Fibroblast of lung (primary cell): ENCODE results near the gene PDE6A. TPM values are rescaled to one million over a fixed set of nuclear protein-coding genes. Genes with fewer than 3 reads are reported as not detected.

ENCODE experiments used
- DNase-seq, 2 donors: peaks; one replicate each; pipeline versions ENCODE4 v3.0.0 to v3.0.0-alpha.2; 2010; ENCODE audit warnings: low read depth in 2 of 2
- H2AFZ ChIP-seq: 2 replicates; pipeline ENCODE4 v1.5.1; 2012; ENCODE audit warnings: low read length, control low read depth, inconsistent platforms
- H3K27ac ChIP-seq: 2 replicates; pipeline ENCODE4 v1.5.1; 2011; ENCODE audit warnings: low read length, control low read depth; ENCODE audit not compliant: insufficient read depth
- H3K27me3 ChIP-seq: 2 replicates; pipeline ENCODE4 v1.5.1; 2011; ENCODE audit warnings: mild to moderate bottlenecking, low read length; ENCODE audit not compliant: control insufficient read depth, insufficient read depth
- H3K36me3 ChIP-seq: 2 replicates; pipeline ENCODE4 v1.5.1; 2011; ENCODE audit warnings: low read length; ENCODE audit not compliant: control insufficient read depth, insufficient read depth
- H3K4me1 ChIP-seq: 2 replicates; pipeline ENCODE4 v1.5.1; 2011; ENCODE audit warnings: low read length; ENCODE audit not compliant: control insufficient read depth, insufficient read depth; ENCODE audit errors: extremely low read depth
- H3K4me2 ChIP-seq: 2 replicates; pipeline ENCODE4 v1.5.1; 2011; ENCODE audit warnings: low read length, control low read depth; ENCODE audit not compliant: insufficient read depth; ENCODE audit errors: extremely low read depth
- H3K4me3 ChIP-seq, 4 experiments: fragments of 200-600 bp in 1 of 4; sonication (generic) in 1 of 4; replicated peaks in 1 of 4; 2 replicates each; pipeline ENCODE4 v1.5.1; 2011 to 2016; ENCODE audit warnings: low read length in 4 of 4, low read depth in 3 of 4, mild to moderate bottlenecking in 3 of 4, control low read depth in 2 of 4, inconsistent platforms in 1 of 4, mixed read lengths in 1 of 4; ENCODE audit not compliant: insufficient read depth in 1 of 4; ENCODE audit errors: control extremely low read depth in 1 of 4
- H3K79me2 ChIP-seq: 2 replicates; pipeline ENCODE4 v1.5.1; 2012; ENCODE audit warnings: mild to moderate bottlenecking, low read length, inconsistent platforms; ENCODE audit not compliant: control insufficient read depth, insufficient read depth
- H3K9ac ChIP-seq: 2 replicates; pipeline ENCODE4 v1.5.1; 2011; ENCODE audit warnings: mild to moderate bottlenecking, low read length, control low read depth; ENCODE audit not compliant: insufficient read depth
- H3K9me3 ChIP-seq: 2 replicates; pipeline ENCODE4 v1.5.1; 2012; ENCODE audit warnings: low read depth, low read length; ENCODE audit not compliant: control insufficient read depth, insufficient read depth
- H4K20me1 ChIP-seq: 2 replicates; pipeline ENCODE4 v1.5.1; 2011; ENCODE audit warnings: low read length; ENCODE audit not compliant: control insufficient read depth, insufficient read depth; ENCODE audit errors: extremely low read depth
- CTCF ChIP-seq, 2 donors: IDR thresholded peaks in 1 of 2; conservative IDR thresholded peaks in 1 of 2; 1 replicate in 1 of 2; 2 replicates in 1 of 2; pipeline ENCODE4 v1.5.1; 2011 to 2012; ENCODE audit warnings: low read length in 2 of 2, control low read depth in 1 of 2, inconsistent platforms in 1 of 2, low read depth in 1 of 2, mild to moderate bottlenecking in 1 of 2
- EZH2 ChIP-seq: IDR thresholded peaks from 2 replicates; pipeline ENCODE4 v1.5.1; 2012; ENCODE audit warnings: low read length, control low read depth, mild to moderate bottlenecking; ENCODE audit errors: missing control alignments
- polyA plus RNA-seq, 2 donors: library from polyadenylated mRNA; depleted of rRNA in 1 of 2; stranded (reverse) in 1 of 2; unstranded in 1 of 2; fragments of >200 nt; gene quantifications; 2 replicates each; pipeline ENCODE4 v1.2.1, GENCODE V29; 2011 to 2012; ENCODE audit warnings: missing spikeins in 1 of 2
- total RNA-seq: library from RNA; depleted of rRNA; stranded (reverse); fragments of >200 nt; gene quantifications from 2 replicates; pipeline ENCODE4 v1.2.1, GENCODE V29; 2014

Gene PDE6A
- total and polyA plus RNA-seq, 2 donors (not counting 1 experiment from before 2014, with no cell fraction given) = under 0.01 TPM; not detected in 1

- Histone ChIP-seq H3K79me2 (no peaks in the 10 kb centered on the region), H3K27ac (no peak overlapping the region), H3K4me2 (no peak overlapping the region), H3K36me3 (no peaks in the 10 kb centered on the region), H3K4me1 (no peaks in the 10 kb centered on the region), H3K27me3 (peaks cover 2% of the 10 kb centered on the region), H2AFZ (no peak overlapping the region), H3K9me3 (no peaks in the 10 kb centered on the region), H3K4me3 (no peak overlapping the region), H4K20me1 (no peaks in the 10 kb centered on the region), H3K9ac (no peak overlapping the region)
- DNase-seq = no peak
- TF ChIP-seq EZH2 (no peak), CTCF (conservative IDR thresholded peaks at IDR 0.05 in 1 of 2, IDR thresholded peaks at IDR 0.05 in 1 of 2; ENCODE audit: low read depth in 1 of 2, low read length in 2 of 2) (no peak)
Observed at GRCh38 chr5:149816661-149817060, 127.9 kb downstream of the PDE6A start.

GRCh38 chr5:149811453-149811852, 133.1 kb downstream of the PDE6A start:
- no peaks in the 10 kb centered on the region for H3K36me3 ChIP-seq
- no peaks in the 10 kb centered on the region for H3K79me2 ChIP-seq
- no peak overlapping the region for H3K4me3 ChIP-seq
- no peak for TF ChIP-seq CTCF (conservative IDR thresholded peaks at IDR 0.05 in 1 of 2, IDR thresholded peaks at IDR 0.05 in 1 of 2; ENCODE audit: low read depth in 1 of 2, low read length in 2 of 2)
- TF ChIP-seq EZH2 = no peak
- DNase-seq = no peak
- no peaks in the 10 kb centered on the region for H4K20me1 ChIP-seq
- H3K27me3 ChIP-seq = peaks cover 2% of the 10 kb centered on the region
- H2AFZ ChIP-seq = no peak overlapping the region
- H3K9me3 ChIP-seq = no peaks in the 10 kb centered on the region
- no peaks in the 10 kb centered on the region for H3K4me1 ChIP-seq
- H3K27ac ChIP-seq = no peak overlapping the region
- no peak overlapping the region for H3K4me2 ChIP-seq
- no peak overlapping the region for H3K9ac ChIP-seq

- no peak overlapping the region for H3K9ac ChIP-seq
- H3K27ac ChIP-seq = no peak overlapping the region
- DNase-seq = no peak
- H3K9me3 ChIP-seq = no peaks in the 10 kb centered on the region
- peaks cover 4% of the 10 kb centered on the region for H3K4me1 ChIP-seq
- H4K20me1 ChIP-seq = no peaks in the 10 kb centered on the region
- no peaks in the 10 kb centered on the region for H3K79me2 ChIP-seq
- no peak overlapping the region for H2AFZ ChIP-seq
- no peaks in the 10 kb centered on the region for H3K36me3 ChIP-seq
- H3K27me3 ChIP-seq = peaks cover 2% of the 10 kb centered on the region
- TF ChIP-seq CTCF (conservative IDR thresholded peaks at IDR 0.05 in 1 of 2, IDR thresholded peaks at IDR 0.05 in 1 of 2; ENCODE audit: low read depth in 1 of 2, low read length in 2 of 2) (no peak), EZH2 (no peak)
- H3K4me2 ChIP-seq = no peak overlapping the region
- H3K4me3 ChIP-seq = no peak overlapping the region
Observed at GRCh38 chr5:149810856-149811255, 133.7 kb downstream of the PDE6A start.
